NCI-H69 (cell line): ENCODE measurements around the gene ROR2.

Source experiments
- DNase-seq: peaks from one replicate; lab custom pipeline; 2025; lab: John Stamatoyannopoulos, UW

ROR2 gene

DNA sequence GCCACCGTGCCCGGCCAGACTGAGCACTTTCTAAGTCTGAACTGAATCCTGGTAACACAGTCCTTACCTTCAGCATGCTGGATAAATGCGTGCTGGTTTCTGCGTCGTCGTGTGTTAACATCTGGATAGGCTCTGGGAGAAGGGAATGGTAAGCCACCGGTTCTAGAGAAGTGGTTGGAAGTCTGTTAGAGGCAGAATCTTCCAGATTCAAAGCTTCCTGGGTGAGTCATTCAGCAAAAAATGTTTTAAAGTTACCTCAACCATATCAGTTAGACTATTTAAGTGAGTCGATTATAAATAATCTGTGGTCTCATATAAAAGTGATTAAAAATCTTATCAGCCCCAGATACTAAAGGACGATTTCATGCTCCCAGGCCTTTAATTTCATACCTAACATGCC, 269.9 kb downstream of the ROR2 start:
- no peak for DNase-seq

DNA sequence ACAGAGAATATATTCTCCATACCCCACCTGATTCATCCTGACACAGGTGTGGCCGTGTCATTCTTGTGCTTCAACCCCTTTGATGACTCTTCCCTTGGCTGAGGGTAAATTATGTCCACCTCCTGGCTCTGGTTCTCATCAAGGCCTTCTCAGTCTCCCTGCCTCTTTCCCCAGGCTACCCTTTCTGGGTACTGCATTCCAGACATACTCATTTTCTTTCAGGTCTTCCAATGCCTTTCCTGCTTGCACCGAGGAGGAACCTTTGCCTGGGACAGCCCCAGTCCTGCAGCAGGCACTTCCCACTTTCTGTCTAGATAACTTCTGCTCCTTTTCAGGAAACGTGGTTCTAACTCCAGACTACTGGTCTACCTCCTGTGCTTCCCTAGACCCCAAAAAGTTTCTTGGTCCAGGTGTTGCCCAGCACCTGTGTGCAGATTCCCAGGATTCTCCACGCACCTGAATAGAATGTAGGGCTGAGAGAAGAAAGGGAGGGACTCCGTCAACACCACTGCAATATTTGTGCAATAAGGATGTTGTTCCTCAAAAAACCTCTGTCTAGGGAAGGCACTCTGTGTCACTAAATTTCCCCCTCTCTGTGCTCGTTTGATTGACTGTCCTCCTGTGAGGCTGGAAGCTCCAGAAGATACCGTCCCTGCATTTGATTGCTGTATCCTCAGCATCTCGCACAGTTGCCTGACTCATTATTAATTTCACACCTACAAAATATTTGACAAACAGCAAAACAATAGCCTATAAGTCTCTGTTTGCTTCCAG, 271.0 kb downstream of the ROR2 start:
- DNase-seq: no peak

DNA sequence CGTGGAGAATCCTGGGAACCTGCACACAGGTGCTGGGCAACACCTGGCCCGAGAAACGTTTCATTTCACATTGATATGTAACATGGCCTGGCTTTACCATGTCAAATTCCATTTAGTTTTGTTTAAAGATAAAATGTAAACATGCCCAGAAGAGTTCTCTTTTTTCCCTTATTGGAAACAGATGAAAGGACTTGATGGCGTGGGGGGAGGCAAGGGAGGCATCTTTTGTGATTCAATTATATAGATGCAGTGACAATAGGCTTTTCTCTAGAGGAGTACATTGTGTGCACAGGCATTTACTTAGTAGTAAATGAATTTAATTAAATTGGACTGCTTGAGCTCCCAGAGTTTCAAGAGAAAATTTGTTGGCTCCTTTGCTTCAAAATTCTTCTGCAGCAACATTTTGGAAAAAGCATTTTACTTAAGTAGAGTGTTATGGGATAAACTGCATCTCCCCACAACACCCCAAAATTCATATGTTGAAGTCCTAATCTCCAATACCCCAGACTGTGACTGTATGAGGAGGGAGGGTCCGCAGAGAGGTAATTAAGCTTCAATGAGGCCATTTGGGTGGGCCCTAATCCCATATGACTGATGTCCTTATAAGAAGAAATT, 272.1 kb downstream of the ROR2 start:
- DNase-seq: peak; percentile 72

DNA sequence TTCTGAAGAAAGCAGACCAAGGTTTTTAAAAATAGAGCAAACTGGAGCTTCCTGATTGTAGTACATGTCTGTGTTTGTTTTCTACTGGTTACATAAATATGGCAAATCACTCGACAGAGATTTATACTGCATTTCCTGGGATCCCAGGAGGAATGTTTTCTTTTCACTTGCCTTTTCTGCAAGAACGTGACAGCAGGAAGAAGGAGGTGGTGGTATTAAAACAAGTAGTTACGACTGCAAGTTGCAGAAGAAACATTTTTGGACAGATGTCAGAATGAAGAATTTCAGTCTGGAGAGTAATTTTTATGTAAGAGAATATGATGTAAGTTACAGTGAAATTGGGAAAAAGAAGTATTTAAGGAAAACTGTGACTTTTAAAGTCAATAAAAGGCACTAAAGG, 272.7 kb downstream of the ROR2 start:
- no peak for DNase-seq

DNA sequence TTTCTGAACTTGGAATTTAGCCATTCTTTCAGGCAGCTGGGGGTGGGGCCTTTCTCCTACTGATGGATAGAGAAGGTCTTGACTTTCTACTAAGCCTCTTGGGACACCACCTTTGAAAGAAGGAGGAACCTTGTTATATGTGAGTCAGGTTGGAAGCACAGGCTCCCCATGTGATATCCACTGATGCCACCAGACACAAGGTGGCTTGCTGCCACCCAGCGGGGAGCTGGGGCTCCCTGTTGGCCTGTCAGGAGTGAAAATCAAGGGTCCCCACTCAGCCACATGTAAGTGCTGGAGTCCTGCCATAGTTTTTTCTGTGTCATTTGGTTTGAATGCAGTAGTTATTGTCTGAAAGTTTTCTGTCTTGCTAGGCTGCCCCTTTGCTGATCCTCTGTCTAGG, 274.0 kb downstream of the ROR2 start:
- DNase-seq: peak; percentile 11

DNA sequence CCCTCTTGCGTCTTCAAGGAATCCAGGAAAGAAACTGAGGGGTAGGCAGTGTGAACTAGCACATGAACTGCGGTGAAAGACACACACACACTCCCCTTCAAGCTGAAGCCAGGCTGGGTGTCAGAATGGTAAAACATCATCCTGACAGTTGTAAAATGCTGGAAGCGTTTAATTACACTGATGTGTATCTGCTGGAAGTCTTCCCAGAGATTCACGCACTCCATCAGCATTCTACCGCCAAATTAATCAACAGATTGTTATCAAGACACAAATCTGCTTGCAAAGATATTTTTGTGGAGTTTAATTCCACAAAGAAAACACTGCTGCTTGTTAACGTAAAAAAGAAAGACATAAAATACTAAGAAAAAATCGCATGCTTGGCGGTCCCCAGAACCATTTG, 285.4 kb downstream of the ROR2 start:
- DNase-seq: no peak

DNA sequence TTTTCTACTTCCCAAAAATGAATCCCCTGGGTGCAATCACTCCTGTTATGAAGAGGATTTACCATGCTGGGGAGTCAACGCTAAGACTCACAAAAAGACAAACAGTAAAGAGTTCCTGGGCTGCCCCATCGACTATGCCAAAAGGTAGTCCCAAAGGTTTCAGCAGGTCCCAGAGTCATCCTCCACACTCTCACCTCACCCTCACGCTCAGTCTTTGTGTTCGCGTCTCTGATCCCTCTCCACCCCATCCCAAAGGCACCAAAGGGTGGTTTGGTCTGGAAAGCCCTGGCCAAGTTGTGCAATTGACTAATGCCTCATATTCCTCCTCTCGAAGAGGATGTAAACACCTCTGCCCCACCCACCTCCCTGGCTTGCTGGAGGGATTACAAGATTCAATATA, 286.2 kb downstream of the ROR2 start:
- no peak for DNase-seq

DNA sequence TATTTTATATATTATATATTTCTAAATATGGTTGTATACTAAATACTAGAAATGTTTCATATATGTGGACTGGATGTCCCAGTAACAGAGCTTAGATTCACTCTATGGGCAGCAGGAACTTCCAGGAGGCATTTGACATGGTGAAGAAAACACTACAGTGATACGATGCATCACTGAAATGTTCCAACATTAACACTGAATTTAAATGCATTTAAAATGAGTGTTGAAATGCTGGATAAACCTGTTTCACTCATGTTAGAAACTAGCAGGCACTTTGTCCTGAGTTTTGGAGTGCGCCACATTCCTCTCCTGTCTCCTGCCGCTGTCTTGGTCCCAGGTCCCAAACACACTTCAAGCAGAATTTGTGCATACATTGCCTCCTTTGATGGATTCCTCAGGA, 288.6 kb downstream of the ROR2 start:
- DNase-seq: no peak

DNA sequence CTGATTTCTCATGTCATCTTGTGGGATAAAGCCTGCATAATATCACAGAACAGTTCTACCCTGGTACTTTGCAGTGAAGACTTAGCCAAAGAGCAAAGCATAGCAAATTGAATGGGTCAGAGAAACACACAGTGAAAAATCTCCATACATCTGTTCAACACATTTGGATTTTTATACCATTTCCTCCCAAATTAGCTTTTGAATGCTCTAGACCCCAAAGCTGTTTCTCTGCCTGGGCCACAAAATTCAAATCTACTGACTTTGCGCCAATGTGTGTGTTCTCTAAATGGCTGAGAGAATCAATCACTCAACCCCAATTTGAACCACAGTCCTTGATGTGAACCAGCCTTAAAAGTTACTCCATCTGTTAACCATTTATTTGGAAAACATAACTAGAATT, 289.5 kb downstream of the ROR2 start:
- DNase-seq: no peak

DNA sequence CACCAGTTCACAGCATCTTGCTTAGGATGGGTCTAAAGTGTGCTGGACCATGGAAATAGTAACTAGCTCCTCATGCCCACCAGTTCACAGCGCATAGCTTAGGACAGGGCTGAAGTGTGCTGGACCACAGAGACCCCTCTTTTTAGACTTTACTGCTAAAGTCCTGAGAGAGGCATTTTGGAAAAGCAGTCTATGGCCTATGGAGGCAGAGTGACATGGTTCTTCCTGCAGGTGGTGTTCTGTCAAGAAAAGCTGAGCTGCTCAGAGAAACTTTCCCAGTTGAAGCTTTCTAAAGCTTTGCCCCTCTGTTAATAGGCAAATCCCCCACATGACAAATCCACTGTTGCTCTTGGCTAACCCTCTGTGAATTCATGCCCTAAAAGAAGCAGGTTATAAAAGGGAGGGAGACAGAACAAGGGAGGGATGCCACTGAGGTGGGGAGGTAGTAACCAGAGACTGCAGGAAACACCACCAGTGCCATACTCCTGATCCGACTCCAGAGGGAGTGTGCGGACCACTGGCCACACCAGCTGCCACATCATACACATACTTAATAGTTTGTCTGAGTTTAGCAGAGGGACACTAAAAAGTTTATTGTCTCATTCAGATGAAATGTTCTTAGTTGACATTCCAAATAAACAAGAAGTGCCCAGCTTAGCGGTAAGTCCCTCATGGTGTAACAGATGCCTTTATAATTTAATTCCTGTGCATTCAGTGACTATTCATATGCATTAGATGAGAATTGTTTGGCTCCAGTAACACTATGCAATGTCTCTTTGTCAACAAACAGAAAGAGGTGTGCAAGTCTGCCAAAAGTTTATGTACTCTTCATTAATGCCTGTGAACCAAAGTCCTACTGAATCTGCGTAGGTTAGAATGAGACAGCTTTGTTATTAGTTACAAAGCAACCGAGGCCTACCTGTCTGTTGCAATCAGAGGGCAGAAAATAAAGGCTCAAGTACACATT, 290.2 kb downstream of the ROR2 start:
- peak; percentile 46 for DNase-seq

DNA sequence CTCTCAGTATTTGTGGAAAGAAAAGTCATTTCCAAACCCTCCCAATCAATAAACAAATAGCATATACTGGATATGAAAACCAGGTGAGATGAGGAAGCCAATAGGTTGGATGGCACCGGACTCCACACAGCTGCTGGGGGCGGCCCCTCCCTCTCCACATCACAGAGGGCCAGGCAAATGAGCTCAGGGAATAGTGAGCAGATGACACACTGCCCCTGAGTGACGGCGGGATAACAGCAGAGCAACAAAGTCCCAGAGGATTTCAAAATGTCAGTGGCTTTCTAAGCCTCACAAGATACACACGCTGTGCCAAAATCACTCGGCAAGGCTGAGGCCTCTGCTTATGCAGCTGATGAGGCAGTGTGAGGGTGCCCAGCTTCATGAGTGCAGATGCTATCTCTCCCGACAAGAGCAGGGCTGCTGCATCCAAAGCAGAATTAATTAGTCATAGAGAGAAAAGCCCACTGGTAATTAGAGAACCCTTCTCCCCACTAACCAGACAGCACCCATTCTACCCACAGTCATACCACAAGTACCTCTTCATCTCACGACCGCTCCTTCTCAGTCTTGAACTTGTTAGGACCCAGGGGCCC, 291.4 kb downstream of the ROR2 start:
- no peak for DNase-seq

DNA sequence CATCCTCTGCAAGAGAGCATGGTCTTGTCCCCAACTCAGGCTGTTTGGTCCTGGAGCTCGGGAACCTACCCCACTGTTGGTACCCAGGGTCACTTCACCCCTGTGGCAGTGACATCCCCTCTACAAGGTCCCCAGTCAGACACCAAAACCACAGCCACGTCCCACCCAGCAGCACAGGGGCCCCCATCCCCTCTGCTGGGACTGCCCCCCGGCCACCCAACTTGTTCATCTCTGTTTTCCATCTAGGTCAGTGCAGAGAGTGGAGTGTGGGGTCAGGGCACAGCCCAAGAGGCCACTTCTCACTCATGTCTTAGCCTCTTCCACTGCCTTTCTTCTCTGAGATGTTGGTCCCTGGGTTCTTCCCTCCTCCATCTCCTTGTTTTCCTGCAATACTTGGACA, 292.5 kb downstream of the ROR2 start:
- DNase-seq: no peak

DNA sequence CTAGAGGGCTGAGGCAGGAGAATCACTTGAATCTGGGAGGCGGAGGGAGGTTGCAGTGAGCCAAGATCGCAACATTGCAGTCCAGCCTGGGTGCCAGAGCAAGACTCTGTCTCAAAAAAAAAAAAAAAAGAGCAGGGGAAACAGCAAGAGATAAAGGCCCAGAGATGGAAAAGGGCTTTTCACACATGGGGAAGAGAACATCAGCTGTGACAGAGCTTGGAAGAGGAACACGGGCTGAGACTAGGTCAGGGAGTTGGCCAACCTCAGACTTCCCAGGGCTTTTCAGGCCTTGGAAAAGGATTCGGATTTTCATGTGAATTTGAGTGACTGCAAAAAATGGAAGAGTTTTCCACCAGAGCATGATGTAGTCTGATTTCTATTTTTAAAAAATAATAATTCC, 294.4 kb downstream of the ROR2 start:
- no peak for DNase-seq

DNA sequence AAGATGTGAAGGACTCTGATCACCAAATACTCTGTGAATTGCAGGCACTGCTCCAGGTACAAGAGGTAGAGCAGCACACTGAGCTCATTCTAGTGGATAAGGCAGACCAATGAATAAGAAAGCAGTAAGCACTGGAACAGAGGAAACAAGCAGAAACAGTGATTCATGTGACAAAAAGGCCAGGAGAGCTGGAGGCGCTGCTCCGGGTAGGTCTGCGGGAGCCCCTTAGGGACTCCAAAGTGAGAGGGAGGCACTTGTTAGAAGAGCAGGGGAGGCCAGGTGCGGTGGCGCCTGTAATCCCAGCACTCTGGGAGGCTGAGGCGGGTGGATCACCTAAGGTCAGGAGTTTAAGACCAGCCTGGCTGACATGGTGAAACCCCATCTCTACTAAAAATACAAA, 294.8 kb downstream of the ROR2 start:
- no peak for DNase-seq

DNA sequence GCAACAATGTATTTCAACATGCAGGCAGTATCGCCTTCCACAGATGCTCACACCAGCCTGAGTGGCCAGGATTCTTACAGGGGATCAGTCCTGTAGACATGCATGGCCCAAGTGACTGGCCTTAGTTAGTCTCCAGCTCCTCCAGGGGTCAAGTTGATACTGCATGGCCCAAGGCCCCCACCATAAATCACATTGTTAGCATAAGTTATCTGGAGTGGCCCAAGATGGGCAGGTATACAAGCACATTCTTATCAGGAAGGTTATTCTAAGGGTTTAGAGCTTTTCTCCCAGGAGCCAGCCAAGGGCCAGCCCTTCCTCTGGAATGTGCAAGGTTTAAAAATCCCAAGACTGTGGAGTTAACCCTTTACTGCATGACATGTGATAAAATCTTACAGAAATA, 295.5 kb downstream of the ROR2 start:
- DNase-seq: no peak

DNA sequence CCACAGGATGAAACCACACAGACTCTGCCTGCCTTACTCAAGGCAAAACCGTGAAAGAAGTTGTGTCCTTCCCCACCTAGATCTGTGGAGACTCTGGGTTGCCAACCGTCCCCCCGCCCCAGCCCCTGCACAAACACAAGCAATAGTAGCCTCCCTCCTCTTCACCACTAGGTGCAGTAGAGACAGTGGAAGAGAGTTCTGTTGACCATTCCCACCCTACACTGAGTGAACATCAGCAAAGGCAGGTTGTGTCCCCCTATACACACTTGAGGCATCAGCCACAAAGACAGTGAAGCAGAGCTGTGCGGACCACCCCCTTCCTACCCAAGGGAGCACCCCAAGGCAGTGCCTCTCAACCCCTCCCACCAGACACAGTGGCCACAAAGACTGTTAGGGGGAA, 302.7 kb downstream of the ROR2 start:
- no peak for DNase-seq

DNA sequence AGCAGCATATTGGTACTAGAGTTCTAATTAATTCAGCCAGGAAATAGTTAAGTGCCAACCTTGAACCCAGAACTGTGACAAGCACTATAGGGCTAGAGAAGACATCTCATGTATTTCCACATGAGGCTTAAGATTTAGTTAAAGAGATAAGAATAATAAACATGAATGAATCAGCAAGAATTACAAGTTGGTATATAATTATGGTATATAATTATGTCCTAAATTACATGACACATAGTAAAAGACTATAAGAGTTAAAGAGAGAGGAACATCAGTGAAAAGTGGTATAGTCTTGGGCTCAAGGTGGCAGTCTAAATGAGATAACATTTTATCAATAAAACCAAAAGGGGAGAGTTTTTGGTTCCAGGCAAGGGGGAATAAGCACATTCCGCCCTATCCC, 303.3 kb downstream of the ROR2 start:
- no peak for DNase-seq

DNA sequence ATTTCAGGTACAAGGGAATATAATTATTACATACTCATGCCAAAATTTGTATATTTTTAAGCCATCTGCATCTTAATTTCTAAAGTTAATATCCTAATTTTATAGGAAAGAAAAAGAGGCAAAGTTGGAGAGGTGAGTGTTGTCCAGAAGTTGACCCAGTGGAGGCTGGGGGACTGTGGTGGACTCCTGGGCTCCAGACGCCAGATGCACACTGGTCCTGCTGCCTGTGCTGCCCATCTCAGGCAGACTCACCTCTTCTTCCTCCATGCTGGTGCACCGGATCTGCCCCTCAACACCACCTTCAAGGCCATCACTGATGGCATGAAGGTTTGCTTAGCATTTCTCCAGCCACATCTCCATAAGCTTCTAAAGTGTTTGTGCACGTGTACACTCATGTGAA, 305.6 kb downstream of the ROR2 start:
- no peak for DNase-seq

DNA sequence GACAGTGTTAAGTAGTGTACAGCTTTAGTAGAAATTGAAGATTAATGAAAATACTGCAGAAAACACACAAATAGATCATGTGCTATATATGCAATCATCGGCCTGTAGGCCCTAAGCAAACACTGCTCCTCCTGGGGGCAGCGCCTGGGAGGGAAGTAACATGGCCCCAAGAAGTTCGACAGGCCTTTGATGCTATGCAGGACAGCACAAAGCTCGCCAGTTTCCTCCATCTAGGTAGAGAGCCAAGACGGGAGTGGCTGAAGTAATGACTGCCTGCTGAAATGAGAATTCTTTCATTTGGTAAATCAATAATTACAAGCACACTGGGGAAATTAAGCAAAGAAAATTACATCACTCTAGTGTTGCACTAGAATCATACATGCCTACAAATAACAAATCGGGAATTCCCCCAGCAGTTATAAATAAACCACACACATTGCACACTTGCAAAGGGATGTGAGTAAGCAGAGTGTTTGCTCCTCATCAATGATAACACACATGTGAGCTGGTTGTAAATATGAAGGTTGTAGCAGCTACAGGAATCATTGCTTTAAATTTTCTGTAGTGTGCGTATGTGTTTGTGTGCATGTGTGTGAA, 306.4 kb downstream of the ROR2 start:
- DNase-seq: no peak

DNA sequence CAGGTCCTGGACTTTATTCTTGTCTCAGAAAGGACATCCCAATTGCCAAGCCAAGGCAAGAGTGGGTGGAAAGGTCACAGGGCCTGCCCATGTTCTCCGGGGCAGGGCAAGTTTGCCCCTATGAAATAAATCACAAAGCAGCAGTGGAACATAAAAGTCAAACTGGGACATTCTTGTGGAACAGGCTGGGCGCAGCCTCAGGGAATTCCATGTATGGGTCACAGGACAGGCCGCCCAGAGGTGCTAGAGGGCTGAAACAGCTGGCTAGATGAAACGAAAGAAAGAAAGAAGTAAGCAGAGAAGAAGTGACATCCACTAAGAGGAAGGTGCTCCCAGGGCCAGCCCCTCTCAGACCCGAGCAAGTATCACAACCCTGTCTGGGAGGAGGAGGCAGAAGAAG, 307.3 kb downstream of the ROR2 start:
- DNase-seq: no peak

DNA sequence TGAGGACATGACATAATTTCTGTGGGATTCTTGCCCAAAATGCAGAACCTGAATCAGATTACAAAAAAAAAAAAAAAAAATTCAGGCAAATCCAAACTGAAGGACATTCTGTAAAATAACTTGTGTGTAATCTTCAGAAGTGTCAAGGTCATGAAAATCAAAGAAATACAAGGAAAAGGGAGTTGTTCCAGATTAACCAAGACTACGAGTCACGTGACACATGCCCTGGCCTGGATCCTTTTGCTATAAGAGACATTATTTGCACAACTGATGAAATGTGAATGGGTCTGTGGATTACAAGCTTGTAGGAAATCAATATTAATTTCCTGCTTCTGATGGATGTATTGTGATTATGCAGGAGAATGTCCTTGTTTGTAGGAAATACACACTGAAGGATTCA, 309.6 kb downstream of the ROR2 start:
- no peak for DNase-seq

DNA sequence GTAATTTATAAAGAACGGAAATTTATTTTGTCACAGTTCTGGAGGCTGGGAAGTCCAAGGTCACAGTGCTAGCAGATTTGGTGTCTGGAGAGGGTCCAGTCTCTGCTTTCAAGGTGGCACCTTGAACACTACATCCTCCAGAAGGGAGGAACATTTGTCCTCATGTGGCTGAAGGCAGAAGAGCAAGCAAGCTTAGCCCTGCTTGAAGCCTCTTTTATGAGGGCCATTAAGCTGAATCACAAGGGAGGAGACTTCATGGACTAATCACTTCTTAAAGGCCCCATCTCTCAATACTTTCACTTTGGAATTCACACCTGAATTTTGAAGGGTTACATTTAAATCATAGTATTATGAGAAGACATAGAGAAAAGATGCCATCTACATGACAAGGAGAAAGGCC, 311.0 kb downstream of the ROR2 start:
- no peak for DNase-seq
